GM15510 (cell line): ENCODE results near the gene ZMIZ1.

Experiments
- POLR2A ChIP-seq: IDR thresholded peaks from 3 replicates; pipeline ENCODE4 v1.6.1; 2011; ENCODE audit warnings: borderline replicate concordance; ENCODE audit not compliant: insufficient read length; ENCODE audit errors: extremely low read depth

The ZMIZ1 gene

DNA sequence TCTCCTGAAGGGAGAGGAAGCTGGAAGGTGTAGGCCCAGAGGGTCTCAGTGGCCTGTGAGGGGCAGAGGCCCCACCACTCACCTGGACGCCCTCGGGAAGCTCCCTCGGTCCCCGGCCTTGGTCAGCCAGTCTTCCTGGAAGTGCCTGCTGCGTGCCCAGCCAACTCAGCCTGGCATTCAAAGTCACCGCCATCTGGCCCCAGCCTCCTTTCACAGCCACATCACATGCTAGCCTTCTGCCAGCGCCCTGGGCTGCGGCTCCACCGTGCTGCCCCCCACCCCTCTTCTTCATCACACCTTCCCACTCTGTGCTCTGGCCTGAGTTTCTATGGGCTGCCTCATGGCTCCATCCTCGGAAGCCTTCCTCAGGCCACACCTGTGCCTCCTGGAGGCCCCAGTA is 98.0 kb downstream of the ZMIZ1 start:
- no peak for TF ChIP-seq POLR2A

DNA sequence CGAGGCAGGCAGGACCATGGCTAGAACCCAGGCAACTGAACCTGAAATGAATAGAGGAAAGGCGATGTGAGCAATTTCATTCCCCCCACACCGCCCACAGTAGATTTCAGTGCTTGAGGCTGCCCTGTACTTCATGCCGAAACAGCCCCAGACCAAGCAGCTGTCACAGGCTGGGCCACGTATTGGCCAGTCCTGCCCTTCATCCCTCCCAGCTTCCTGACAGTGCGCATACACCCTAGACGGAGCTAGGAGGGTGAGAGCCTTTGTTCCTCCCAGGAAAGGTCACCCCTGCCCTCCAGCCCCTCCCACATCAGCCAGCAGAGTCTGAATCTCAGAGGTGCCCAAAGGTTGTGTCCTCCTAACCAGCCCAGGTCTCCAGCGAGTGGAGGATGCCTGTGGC is 98.8 kb downstream of the ZMIZ1 start:
- TF ChIP-seq POLR2A: no peak

- TF ChIP-seq POLR2A: no peak
Measured at GRCh38 chr10:79168210-79168609, 99.4 kb downstream of the ZMIZ1 start.

DNA sequence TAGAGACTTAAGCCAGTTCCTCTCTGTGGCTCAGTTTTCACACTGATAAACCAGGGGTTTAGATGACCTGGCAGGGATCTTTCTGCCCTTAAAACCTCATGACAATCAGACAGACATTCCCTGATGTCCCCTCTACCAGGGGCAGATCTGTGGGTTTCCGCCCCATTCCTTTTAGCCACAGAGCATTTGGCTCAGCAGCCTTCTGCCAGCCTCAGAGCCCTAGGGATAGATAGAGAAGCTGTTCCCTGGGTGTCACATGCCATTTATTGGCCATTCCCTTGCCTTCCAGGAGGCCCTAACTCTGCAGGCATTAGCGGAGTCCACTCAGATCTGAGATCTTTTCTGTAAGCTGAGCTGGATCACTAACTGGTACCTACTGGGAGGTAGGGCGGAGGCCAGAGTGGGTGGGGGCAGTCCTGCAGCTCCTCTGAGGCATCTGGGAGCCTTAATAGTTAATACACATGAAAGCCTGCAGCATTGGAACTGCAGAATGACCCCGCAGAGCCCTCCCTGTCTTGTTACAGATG is 101.5 kb downstream of the ZMIZ1 start:
- no peak for TF ChIP-seq POLR2A

- TF ChIP-seq POLR2A: no peak
Measured at GRCh38 chr10:79170993-79171392, 102.2 kb downstream of the ZMIZ1 start.

- TF ChIP-seq POLR2A: no peak
Measured at GRCh38 chr10:79171504-79171903, 102.7 kb downstream of the ZMIZ1 start.

GRCh38 chr10:79172881-79173280 is 104.1 kb downstream of the ZMIZ1 start:
- TF ChIP-seq POLR2A: no peak

DNA sequence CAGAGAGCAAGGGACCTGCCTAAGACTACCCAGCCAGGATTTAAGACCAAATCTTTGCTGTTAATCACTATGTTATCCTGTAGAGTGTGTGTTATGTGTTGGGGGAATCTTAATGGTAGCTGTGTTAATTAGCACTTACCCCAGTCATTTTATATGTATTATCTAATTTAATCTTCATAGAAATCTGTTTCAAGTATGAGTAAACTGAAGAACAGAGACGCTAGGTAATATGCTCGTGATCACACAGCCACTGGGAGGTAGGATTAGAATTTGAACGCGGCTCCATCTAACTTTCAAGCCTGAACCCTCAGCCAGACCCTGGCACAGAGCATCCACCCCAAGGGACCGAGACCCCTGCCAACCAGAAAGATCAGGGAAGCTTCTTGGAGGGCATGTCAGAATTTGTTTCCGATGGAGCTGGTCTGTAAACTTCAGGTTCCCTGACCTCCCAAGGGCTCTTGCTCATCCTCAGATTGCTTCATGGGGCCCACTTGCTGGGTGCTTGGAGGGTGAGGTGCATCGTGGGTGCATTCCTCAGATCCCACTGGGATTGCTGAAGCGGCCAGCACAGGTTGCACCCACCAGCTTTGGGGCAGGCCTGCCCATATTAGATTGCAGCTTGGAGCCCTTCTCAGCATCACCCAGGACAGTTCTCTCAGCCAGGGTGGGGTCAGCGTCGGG is 105.0 kb downstream of the ZMIZ1 start:
- no peak for TF ChIP-seq POLR2A

GRCh38 chr10:79176052-79176501 is 107.3 kb downstream of the ZMIZ1 start:
- no peak for TF ChIP-seq POLR2A

- no peak for TF ChIP-seq POLR2A
Measured at GRCh38 chr10:79176949-79177602, 108.3 kb downstream of the ZMIZ1 start.

- no peak for TF ChIP-seq POLR2A
Measured at GRCh38 chr10:79178070-79178576, 109.4 kb downstream of the ZMIZ1 start.

- TF ChIP-seq POLR2A: no peak
Measured at GRCh38 chr10:79178614-79179163, 109.9 kb downstream of the ZMIZ1 start.

GRCh38 chr10:79179164-79179956 is 110.6 kb downstream of the ZMIZ1 start:
- TF ChIP-seq POLR2A: no peak

DNA sequence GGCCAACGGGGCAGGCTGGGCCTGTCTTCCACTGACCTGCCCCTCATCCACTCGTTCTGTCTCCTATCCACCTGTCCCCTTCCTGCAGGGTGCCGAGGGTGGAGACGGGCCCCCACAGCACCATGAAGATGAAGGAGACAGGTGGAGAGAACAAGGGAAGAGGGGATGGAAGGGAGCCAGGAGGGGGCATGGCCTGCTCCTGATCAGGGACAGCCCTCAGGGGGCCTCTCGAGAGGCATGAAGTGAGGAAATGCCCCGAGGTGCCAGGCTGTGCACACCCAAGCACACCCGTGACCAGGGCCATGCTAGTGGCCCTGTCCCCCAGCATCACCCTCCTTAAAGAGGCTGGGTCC is 111.2 kb downstream of the ZMIZ1 start:
- TF ChIP-seq POLR2A: no peak
